GM23338 (cell line): Measurements from ENCODE around the gene CCRL2. TPM values are rescaled to one million over a fixed set of nuclear protein-coding genes. Genes with fewer than 3 reads are reported as not detected.

Experiments
- ATAC-seq: fragments of 200-7000 bp; cut with Tn5 transposase; 3 replicates; pipeline ENCODE4 v1.9.1; 2020
- DNase-seq: peaks from one replicate; pipeline ENCODE4 v3.0.0-alpha.2; 2015; ENCODE audit warnings: low spot score
- H2AFZ ChIP-seq: fragments of 200-600 bp; sonication (generic); 2 replicates; pipeline ENCODE4 v1.8.0; 2016; ENCODE audit warnings: antibody characterized with exemption, mild to moderate bottlenecking, moderate library complexity
- H3F3A ChIP-seq: fragments of 200-600 bp; sonication (generic); replicated peaks from 2 replicates; pipeline ENCODE4 v1.8.0; 2017; ENCODE audit warnings: antibody characterized with exemption, mixed run types, low read depth
- H3K27ac ChIP-seq: fragments of 200-600 bp; sonication (generic); 2 replicates; pipeline ENCODE4 v1.6.1; 2016; ENCODE audit warnings: low read depth
- H3K27me3 ChIP-seq: fragments of 200-600 bp; sonication (generic); 2 replicates; pipeline ENCODE4 v1.8.0; 2016; ENCODE audit warnings: mild to moderate bottlenecking, mixed run types, moderate library complexity; ENCODE audit not compliant: insufficient read depth
- H3K36me3 ChIP-seq: fragments of 200-600 bp; sonication (generic); 2 replicates; pipeline ENCODE4 v1.8.0; 2016; ENCODE audit warnings: mild to moderate bottlenecking; ENCODE audit not compliant: insufficient read depth
- H3K4me1 ChIP-seq: fragments of 200-600 bp; sonication (generic); 2 replicates; pipeline ENCODE4 v1.8.0; 2016; ENCODE audit warnings: mild to moderate bottlenecking, moderate library complexity; ENCODE audit not compliant: insufficient read depth
- H3K4me2 ChIP-seq: fragments of 200-600 bp; sonication (generic); 2 replicates; pipeline ENCODE4 v1.7.1; 2017; ENCODE audit warnings: mixed run types
- H3K4me3 ChIP-seq: fragments of 200-600 bp; sonication (generic); 2 replicates; pipeline ENCODE4 v1.6.1; 2016; ENCODE audit warnings: mixed run types
- H3K79me2 ChIP-seq: fragments of 200-600 bp; sonication (generic); replicated peaks from 2 replicates; pipeline ENCODE4 v1.8.0; 2017; ENCODE audit warnings: mild to moderate bottlenecking; ENCODE audit not compliant: insufficient read depth
- H3K9me2 ChIP-seq: fragments of 200-600 bp; sonication (generic); 2 replicates; pipeline ENCODE4 v1.8.0; 2017; ENCODE audit not compliant: insufficient read depth
- H4K20me1 ChIP-seq: fragments of 200-600 bp; sonication (generic); replicated peaks from 2 replicates; pipeline ENCODE4 v1.8.0; 2017; ENCODE audit warnings: mild to moderate bottlenecking; ENCODE audit not compliant: insufficient read depth
- H3K27ac Mint-ChIP-seq: 2 replicates; pipeline ENCODE4 v1.8.0; 2020; ENCODE audit warnings: inconsistent platforms, mild to moderate bottlenecking, moderate library complexity, mixed read lengths
- H3K27me3 Mint-ChIP-seq: 3 replicates; pipeline ENCODE4 v1.8.0; 2022; ENCODE audit warnings: low read depth, mild to moderate bottlenecking, moderate library complexity, mixed read lengths, inconsistent platforms; ENCODE audit not compliant: insufficient read depth, poor library complexity
- H3K36me3 Mint-ChIP-seq: 3 replicates; pipeline ENCODE4 v1.8.0; 2021; ENCODE audit warnings: low read depth, mild to moderate bottlenecking, inconsistent platforms, moderate library complexity, mixed read lengths
- H3K4me1 Mint-ChIP-seq: 3 replicates; pipeline ENCODE4 v1.8.0; 2020; ENCODE audit warnings: mild to moderate bottlenecking, inconsistent platforms, mixed read lengths
- H3K4me3 Mint-ChIP-seq: 3 replicates; pipeline ENCODE4 v1.8.0; 2021; ENCODE audit warnings: moderate library complexity, mild to moderate bottlenecking, inconsistent platforms, mixed read lengths
- H3K9me3 Mint-ChIP-seq: 3 replicates; pipeline ENCODE4 v1.8.0; 2020; ENCODE audit warnings: moderate library complexity, mild to moderate bottlenecking, inconsistent platforms, mixed read lengths
- ETS1 ChIP-seq: IDR thresholded peaks from 2 replicates; pipeline ENCODE4 v1.6.1; 2016; ENCODE audit warnings: antibody characterized with exemption
- EZH2phosphoT487 ChIP-seq: fragments of 200-600 bp; sonication (generic); IDR thresholded peaks from one replicate; pipeline ENCODE4 v1.8.1; 2018; ENCODE audit warnings: antibody characterized with exemption; ENCODE audit not compliant: unreplicated experiment
- NANOG ChIP-seq: IDR thresholded peaks from 2 replicates; pipeline ENCODE4 v1.6.1; 2016; ENCODE audit warnings: antibody characterized with exemption, borderline replicate concordance
- ZNF114 ChIP-seq: fragments of 250-450 bp; sonication (Bioruptor Pico); IDR thresholded peaks from 2 replicates; pipeline ENCODE4 v1.5.0; 2020; ENCODE audit warnings: mild to moderate bottlenecking, moderate library complexity
- ZNF462 ChIP-seq: fragments of 250-450 bp; sonication (Bioruptor Pico); IDR thresholded peaks from 2 replicates; pipeline ENCODE4 v1.5.0; 2020; ENCODE audit warnings: mild to moderate bottlenecking, moderate library complexity
- polyA plus RNA-seq: library from polyadenylated mRNA; unstranded; fragments of >200 nt; fragmentation: Nextera tagmentation; extraction: Ambion mirVana; gene quantifications from 2 replicates; pipeline ENCODE4 v1.2.1, GENCODE V29; 2016
- total RNA-seq: library from RNA; depleted of rRNA; stranded (reverse); fragments of >200 nt; shearing (Covaris generic); gene quantifications from 2 replicates; pipeline ENCODE4 v1.2.3, GENCODE V29; 2014

The CCRL2 gene
- total and polyA plus RNA-seq, 2 experiments from 2014 or later = not detected

DNA sequence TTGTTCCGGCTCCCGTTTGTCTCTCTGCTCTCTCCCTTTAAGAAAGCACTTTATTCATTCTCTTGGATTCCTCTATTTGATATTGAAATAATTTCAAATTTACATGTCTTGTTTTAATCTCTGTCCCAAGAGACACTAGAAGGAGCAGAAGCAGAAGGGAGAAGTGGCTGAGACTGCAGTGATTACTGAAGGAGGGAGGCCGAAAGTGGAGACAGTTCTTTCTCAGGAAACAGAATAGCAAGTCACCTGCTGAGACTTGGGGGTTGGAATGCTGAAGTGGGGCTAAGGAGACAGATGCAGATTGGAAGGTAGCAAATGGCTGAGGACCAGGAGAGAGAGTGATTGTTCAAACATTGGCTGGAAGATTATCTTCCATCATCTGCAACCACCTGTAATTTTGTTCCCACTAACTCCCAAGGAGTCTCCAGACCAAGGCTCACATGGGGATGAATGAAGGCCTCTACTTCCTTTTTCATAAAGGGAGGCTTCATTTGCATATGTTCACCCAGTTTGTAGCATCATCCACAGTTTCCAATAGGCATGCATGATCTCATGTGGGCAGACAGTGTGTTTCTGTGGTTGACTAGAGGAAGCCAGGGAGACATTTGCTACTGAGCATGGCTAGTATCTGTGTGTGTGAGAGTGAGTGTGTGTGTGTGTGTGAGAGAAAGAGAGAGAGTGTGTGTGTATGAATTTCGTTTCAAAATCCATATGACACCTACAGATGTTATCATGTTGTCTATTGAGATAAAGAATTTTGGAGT lies 33.7 kb downstream of the CCRL2 start:
- Mint-ChIP-seq H3K27me3 (no peaks in the 10 kb centered on the region), H3K27ac (0 out of 2 replicates have a peak overlapping the region, but pooled peaks have one; percentile 5), H3K9me3 (no peaks in the 10 kb centered on the region), H3K36me3 (no peaks in the 10 kb centered on the region), H3K4me3 (0 out of 3 replicates have a peak overlapping the region, but pooled peaks have one; percentile 2), H3K4me1 (peaks cover 10% of the 10 kb centered on the region)
- H3F3A ChIP-seq = no peaks in the 10 kb centered on the region
- H4K20me1 ChIP-seq = no peaks in the 10 kb centered on the region
- no peak overlapping the region for H2AFZ ChIP-seq
- TF ChIP-seq ZNF114 (no peak), ETS1 (no peak), EZH2phosphoT487 (no peak), ZNF462 (CRISPR knock-in tag) (peak; percentile 43; the same call in 1 of the 2 replicates), NANOG (no peak)
- H3K4me3 ChIP-seq = no peak overlapping the region
- peak; percentile 23 for DNase-seq
- H3K9me2 ChIP-seq = no peaks in the 10 kb centered on the region
- H3K4me1 ChIP-seq = peaks cover 8% of the 10 kb centered on the region; the same call in 1 of the 2 replicates
- peak; percentile 41; the same call in 1 of the 3 replicates for ATAC-seq
- H3K4me2 ChIP-seq = peak overlapping the region; percentile 30; the same call in 1 of the 2 replicates
- H3K36me3 ChIP-seq = no peaks in the 10 kb centered on the region
- no peaks in the 10 kb centered on the region for H3K27me3 ChIP-seq
- H3K79me2 ChIP-seq = no peaks in the 10 kb centered on the region
- no peak overlapping the region for H3K27ac ChIP-seq
